ENCODE measurements around the gene ABCB8.

DNA sequence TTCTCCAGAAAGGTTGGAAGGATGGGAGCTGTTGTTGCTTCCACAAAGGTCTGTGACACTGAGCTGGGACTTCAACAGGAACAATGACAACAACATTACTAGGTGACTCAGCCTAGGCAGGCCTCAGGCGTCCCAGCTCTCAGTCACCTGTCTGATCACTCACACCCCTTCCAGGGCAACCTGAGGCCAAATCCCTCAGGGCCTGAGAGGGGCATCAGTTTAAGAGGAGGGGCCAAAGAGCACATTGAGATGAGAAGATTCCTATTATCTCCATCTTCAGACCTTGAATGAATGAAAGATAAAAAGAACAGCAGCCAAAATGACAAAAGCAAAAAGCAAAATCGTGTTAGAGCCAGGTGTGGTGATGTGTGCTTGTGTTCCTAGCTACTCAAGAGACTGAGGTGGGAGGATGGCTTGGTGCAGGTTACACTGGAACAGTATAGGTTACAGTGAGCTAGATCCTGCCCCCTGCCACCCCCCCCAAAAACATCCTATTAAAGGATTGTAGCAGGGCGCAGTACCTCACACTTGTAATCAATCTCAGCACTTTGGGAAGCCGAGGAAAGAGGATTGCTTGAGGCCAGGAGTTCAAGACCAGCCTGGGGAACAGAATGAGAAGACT lies 3.7 kb upstream of the ABCB8 start, which contains the start of gene ATG9B:
- no peak for TF ChIP-seq POLR2A (IDR thresholded peaks at IDR 0.05; ENCODE audit: low read length)
- TF ChIP-seq GATA1 (IDR thresholded peaks at IDR 0.05; ENCODE audit: low read depth, low read length), result no peak
